GM18526 (cell line): ENCODE measurements around the gene OR52E2.

Experiments
- POLR2A ChIP-seq: IDR thresholded peaks from 3 replicates; pipeline ENCODE4 v1.6.1; 2011; ENCODE audit not compliant: insufficient read length; ENCODE audit errors: extremely low read depth

OR52E2 gene

DNA sequence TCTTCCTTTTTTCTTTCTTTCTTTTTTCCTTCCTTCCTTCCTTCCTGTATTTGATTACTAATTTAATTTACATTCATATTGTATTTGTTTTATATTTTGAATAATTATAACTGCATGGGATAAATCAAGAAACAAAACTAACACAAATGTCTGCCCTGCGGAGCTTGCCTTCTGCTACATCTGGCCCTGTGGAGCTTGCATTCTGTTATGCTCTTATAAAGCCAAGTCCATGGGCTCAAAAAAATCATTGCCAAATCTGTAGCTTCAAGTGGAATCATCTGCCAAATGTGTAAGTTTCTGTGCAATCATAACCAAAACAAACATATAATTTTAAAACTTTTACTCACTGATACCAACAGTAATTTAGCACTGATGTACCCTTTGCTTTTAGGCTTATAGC is 21.1 kb downstream of the OR52E2 start:
- no peak for TF ChIP-seq POLR2A

GRCh38 chr11:5037926-5038325 is 21.5 kb downstream of the OR52E2 start:
- no peak for TF ChIP-seq POLR2A

DNA sequence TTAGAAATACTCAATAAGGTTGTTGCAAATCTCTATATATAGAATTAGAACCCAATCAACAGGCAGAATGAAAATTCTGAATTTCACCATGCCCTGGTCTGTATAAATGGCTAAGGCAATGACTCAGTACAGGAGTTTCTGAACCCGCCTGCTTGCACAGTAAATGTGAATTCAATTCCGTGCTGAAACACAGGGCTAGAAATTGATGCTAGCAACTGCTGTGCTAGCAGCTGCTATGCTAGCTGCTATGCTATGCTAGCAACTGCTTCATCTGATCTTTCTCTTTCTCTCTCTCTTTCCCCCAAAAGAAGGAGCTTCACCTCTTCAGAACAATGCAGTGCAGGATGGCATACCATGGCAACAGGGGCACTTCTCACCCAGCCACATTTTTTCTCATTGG is 22.8 kb downstream of the OR52E2 start:
- TF ChIP-seq POLR2A, result no peak

DNA sequence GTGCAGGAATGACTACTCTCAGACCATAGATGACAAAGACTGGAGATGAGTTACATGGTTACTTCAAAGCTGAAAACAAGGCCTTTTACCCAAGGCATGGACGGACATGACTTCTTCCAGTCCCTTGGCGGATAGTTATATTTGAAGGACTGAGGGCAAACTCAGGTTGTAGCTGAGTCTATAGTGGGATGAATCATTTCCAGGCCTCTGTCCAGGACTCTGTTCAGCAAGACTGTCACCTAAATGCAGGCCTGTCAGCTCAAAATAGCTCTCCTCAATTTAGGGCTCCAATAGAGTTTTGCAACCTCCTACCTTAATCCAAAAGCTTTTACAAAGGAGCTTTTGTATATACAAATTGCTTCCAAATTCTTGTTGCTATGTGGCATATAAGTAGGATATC is 37.4 kb downstream of the OR52E2 start:
- no peak for TF ChIP-seq POLR2A

DNA sequence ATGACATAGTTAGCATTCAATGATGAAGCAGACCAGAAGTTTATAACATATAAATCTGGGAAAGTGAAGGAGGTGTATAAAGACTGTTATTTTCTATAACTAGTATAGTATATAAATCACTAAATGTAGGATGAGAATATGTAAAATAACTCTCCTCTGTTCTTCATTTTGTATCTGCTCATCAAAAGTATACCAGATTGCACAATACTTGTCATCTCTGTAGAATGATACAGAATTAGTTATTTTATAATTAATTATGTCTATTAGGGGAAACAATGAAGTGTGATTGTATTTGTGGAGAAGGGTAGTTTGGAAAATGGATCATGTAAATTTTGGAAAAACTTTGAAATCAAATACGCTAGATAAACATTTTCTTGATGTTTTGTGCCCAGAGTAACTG is 46.4 kb downstream of the OR52E2 start:
- no peak for TF ChIP-seq POLR2A

GRCh38 chr11:5011254-5011653 is 48.2 kb downstream of the OR52E2 start:
- no peak for TF ChIP-seq POLR2A
